Activated CD8-positive, alpha-beta memory T cell treated with anti-CD3 and anti-CD28 coated beads for 4 hours (primary cell): ENCODE results near the gene COLEC11.

Experiments
- DNase-seq, 2 donors: peaks; one replicate each; pipeline ENCODE4 v3.0.0-alpha.2; 2020; ENCODE audit warnings: low read depth in 2 of 2

The COLEC11 gene

GRCh38 chr2:3639015-3639630 lies 44.2 kb downstream of the COLEC11 start:
- no peak for DNase-seq

GRCh38 chr2:3639653-3640052 lies 44.7 kb downstream of the COLEC11 start:
- no peak for DNase-seq

GRCh38 chr2:3641181-3641580 lies 46.3 kb downstream of the COLEC11 start:
- no peak for DNase-seq

GRCh38 chr2:3641841-3642421 lies 47.0 kb downstream of the COLEC11 start:
- DNase-seq: no peak

- DNase-seq: no peak
Measured at GRCh38 chr2:3642521-3643215, 47.8 kb downstream of the COLEC11 start.

- no peak for DNase-seq
Measured at GRCh38 chr2:3643371-3644245, 48.7 kb downstream of the COLEC11 start.

- no peak for DNase-seq
Measured at GRCh38 chr2:3644246-3644525, 49.3 kb downstream of the COLEC11 start.

- DNase-seq: no peak
Measured at GRCh38 chr2:3644891-3645605, 50.1 kb downstream of the COLEC11 start.

- no peak for DNase-seq
Measured at GRCh38 chr2:3645745-3646389, 51.0 kb downstream of the COLEC11 start.

- DNase-seq: no peak
Measured at GRCh38 chr2:3646446-3646845, 51.5 kb downstream of the COLEC11 start.

- no peak for DNase-seq
Measured at GRCh38 chr2:3647246-3647645, 52.3 kb downstream of the COLEC11 start.

GRCh38 chr2:3647831-3648651 lies 53.1 kb downstream of the COLEC11 start:
- DNase-seq: no peak

- DNase-seq: no peak
Measured at GRCh38 chr2:3648652-3649177, 53.8 kb downstream of the COLEC11 start.

GRCh38 chr2:3649581-3649980 lies 54.7 kb downstream of the COLEC11 start:
- no peak for DNase-seq

- no peak for DNase-seq
Measured at GRCh38 chr2:3650140-3650920, 55.4 kb downstream of the COLEC11 start.

GRCh38 chr2:3651691-3652648 lies 57.1 kb downstream of the COLEC11 start:
- peak in 1 of 2 donors; percentile 4 for DNase-seq

GRCh38 chr2:3652896-3653625 lies 58.1 kb downstream of the COLEC11 start:
- DNase-seq: no peak

GRCh38 chr2:3654011-3654410 lies 59.1 kb downstream of the COLEC11 start:
- no peak for DNase-seq
